GM21447 (cell line): Measurements from ENCODE around the gene NELL1.

Source experiments
- ATAC-seq: cut with Tn5 transposase; IDR thresholded peaks from one replicate; pipeline ENCODE4 v1.9.1; 2021; ENCODE audit not compliant: unreplicated experiment

Gene NELL1

DNA sequence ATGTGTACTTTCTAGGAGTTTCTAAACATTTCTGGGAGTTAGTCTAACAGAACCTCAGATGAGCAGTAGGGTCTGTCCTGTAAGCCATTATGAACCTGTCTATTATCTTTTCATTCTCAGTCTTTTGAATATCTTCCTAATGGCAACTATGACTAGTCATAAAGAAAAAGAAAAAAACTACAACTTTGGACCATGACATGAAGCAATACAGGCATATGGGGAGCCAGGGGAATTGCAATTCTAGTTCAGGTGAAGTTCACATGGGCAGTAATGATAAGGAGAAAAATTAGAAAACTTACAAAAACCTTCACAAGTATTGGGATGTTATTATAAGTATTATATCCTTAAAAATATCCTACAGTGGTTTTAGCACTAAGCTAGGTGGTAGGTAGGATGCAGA lies 874.5 kb downstream of the NELL1 start:
- ATAC-seq = no peak

DNA sequence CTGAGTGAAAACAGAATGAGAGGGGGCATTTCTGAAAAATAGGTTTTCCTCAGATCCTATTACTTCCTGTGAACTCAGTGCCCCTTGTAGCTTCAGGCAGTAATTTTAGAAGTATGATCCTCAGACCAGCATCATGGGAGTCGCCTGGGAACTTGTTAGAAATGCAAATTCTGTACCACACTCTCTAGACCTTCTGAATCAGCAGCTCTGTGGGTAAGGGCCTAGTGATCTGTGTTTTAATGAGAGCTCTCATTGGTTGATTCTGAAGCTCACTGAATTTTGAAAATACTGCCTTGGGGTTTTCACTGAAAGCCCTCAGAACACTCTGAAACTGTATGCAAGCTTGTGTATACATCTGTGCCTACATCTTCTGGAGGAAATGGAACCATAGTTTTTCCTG lies 876.3 kb downstream of the NELL1 start:
- ATAC-seq = no peak

- ATAC-seq = no peak
Measured at GRCh38 chr11:21546703-21547102, 877.3 kb downstream of the NELL1 start.

- no peak for ATAC-seq
Measured at GRCh38 chr11:21552911-21553310, 883.5 kb downstream of the NELL1 start.

GRCh38 chr11:21553795-21554194 lies 884.4 kb downstream of the NELL1 start:
- no peak for ATAC-seq

GRCh38 chr11:21554284-21554683 lies 884.9 kb downstream of the NELL1 start:
- ATAC-seq = no peak

DNA sequence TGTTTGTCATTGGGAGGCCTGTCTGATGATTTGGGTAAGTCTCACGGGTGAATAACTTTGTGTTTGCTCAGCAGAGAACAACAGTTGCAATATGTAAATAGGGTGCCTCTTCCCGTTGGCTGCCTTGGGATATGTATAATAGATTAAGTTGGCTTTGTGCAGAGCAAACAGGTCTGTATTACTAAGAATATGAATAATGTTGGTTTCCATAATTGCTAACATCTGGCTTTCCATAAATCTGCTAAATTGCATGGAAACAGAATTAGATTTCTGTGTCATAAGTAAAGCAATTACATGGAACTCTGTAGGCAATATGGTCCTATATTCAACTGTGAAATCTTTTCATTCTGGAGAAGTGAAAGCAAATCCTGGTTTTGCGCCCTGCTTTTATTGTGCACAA lies 887.5 kb downstream of the NELL1 start:
- no peak for ATAC-seq

DNA sequence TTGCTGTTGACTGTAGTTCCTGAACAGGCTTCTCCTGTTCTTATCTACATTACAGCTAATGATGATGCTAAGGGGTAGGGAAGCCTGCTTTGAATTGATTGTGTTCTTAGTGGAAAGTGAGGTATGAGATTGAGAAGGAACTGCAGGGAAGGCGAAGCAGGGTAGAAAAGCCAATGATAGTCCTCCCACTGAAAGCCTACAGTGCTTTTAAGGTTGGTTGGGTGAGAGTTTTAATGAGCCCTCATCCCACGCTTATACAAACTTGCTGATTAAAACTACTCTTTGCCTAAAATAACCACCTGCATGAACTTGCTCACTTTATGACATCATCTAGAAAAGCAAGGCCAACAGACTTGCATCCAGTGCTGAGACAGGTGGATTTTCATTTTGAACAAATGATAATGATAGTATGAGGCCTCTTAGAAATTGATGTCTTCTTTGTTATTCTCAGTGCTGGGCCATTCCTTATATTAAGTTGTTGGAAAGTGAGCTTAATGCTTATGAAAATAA lies 891.1 kb downstream of the NELL1 start:
- no peak for ATAC-seq

- ATAC-seq = no peak
Measured at GRCh38 chr11:21561581-21561980, 892.2 kb downstream of the NELL1 start.

DNA sequence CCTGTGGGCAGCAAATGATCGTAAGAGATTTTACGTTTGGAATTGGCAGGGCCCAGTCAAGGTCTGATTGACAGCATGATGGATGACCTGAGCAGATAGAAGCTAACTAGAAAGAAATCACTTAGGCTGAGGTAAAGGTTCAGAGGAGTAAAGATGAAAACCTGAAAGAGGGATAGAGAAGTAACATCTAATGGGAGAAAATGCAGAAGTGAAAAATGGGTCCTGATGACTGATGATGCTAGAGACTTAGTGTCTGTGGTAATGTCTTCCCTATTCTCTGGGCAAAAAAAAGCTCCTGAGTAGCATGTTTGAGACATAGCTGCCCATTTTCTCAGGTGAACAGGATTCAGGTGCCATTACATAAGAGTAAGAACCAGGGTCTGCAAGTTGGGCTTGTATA lies 894.7 kb downstream of the NELL1 start:
- ATAC-seq = no peak

- no peak for ATAC-seq
Measured at GRCh38 chr11:21564833-21565682, 895.7 kb downstream of the NELL1 start.

GRCh38 chr11:21566521-21567117 lies 897.2 kb downstream of the NELL1 start:
- ATAC-seq = no peak

DNA sequence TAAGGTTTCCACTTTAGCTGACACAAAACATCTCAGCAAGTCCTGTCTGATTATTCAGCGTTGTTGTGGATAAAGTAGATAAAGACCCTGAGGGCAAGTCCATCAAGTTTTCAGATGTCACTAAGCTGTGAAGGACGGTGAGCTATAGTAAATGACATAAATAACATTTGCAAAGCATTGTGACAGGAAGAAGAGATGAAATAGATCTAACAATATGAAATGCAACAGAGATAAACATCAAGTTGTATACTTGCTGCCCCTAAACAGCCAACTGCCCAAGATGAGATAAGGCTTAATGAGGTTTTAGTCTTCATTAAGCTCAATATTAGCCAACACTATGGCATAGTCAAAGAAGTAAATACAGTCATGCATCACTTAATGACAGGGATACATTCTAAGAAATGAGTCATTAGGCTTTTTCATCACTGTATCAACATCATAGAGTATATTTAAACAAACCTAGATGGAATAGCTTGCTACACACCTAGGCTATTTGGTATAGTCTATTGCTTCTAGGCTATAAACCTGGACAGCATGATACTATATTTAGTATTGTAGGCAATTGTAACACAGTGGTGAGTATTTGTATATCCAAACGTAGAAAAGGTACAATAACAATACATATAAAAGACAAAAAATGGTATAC lies 898.4 kb downstream of the NELL1 start:
- no peak for ATAC-seq

DNA sequence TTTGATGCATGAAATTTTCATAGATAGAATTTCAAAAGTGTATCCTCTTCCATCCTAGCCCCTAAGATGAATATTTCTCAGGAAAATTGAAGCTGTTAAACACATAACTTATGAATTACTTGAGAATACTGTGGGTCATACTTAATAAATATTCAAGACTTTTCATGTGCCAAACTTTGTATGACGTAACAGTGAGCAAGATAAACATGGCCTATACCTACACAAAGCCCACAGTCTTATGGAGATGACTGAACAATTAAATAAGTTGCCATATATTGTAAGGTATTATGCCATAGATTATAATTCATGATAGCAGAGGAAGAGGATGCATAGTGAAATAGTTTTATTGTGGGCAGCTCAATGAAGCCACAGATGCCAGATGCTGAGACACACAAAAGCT lies 902.8 kb downstream of the NELL1 start:
- ATAC-seq = no peak

DNA sequence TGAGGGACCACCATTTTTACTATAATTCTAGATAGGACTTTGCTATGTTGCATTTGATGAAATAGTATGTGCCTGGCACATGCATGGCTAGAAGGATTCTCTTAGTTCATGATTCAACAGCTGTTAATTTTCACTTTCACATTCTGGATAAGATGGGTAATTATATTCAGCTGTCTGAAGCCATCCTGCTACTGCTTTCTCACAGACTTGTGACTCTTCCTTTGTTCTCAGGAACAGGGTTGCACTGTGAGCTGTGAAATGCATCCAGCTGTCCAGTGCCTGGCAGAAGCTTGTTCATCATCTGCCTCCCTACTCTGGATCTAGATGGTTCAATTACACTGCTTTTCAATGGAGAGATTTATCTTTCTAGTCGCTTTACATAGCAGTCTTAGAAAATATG lies 913.4 kb downstream of the NELL1 start:
- no peak for ATAC-seq

GRCh38 chr11:21588754-21589153 lies 919.4 kb downstream of the NELL1 start:
- ATAC-seq = no peak

- ATAC-seq = no peak
Measured at GRCh38 chr11:21602699-21603098, 933.3 kb downstream of the NELL1 start.

DNA sequence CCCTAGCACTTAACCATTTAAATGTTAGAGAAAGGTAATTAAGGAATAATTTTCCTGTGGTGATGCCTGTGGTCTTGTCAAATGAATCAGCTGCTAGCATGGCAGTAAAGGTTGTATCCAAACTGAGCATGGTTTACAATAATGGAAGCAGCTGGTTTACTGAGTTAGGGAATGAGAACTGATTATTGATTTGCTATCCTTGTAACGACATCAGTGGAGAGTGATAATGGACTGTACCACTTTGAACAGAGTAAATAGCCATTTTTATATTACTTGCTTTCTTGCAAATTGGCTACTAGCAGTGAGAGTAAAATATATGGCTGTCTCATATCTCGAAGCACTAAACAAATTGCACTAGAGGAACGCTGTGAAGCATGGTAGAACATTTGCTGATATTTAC lies 934.5 kb downstream of the NELL1 start:
- no peak for ATAC-seq

GRCh38 chr11:21604564-21604963 lies 935.2 kb downstream of the NELL1 start:
- no peak for ATAC-seq

GRCh38 chr11:21612326-21612725 lies 942.9 kb downstream of the NELL1 start:
- no peak for ATAC-seq

DNA sequence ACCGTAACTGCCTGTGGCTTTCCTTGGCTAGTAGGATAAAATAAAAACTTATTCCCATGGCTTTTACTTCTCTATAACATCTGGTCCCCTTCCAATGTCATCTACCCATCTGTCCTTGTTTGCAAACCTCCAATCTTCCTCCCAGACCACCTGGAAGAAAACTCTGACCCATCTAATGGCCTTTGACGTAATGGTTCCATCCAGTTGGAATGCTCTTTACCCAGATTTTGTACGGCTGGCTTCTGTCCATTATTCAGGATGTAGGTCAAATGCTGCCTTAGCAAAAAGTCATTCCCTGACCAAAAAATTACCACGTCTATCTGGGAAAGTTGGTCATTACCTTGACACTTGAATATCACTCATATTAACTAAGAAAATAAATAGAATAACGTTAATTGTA lies 945.6 kb downstream of the NELL1 start:
- no peak for ATAC-seq

DNA sequence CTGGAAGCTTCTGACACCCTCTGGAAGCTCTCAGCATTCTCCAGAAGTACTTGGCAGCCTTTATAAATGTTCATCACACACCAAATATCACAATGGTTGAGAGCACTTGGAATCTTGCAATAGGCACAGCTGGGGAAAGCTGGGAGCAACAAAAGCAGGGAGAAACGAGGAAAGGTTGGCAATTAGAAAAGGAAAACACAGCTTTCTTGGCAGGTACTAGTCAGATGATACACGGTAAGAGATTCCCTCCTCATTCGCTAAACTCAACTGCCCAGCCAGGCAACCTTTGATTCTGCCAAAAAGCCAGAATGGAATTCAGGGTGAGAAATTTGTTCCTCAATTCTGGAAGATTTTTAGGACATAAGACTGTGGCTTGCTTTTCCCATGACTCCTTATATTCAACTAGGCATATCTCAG lies 946.6 kb downstream of the NELL1 start:
- no peak for ATAC-seq
